Measurements from ENCODE around the gene AGO1. TPM values are rescaled to one million over a fixed set of nuclear protein-coding genes. Genes with fewer than 3 reads are reported as not detected.
A peak's percentile ranks its signal among the peaks of the same experiment; 100 is the strongest.

The AGO1 gene
- polyA plus RNA-seq, 2 donors, result 2.3 to 2.5 TPM

GRCh38 chr1:35927472-35927871 is 44.5 kb downstream of the AGO1 start:
- Histone ChIP-seq H3K27me3 (ENCODE audit: control insufficient read depth in 1 of 2, insufficient read depth in 2 of 2, low read length in 2 of 2) (no peaks in the 10 kb centered on the region), H3K9me3 (ENCODE audit: control insufficient read depth in 2 of 2, insufficient read depth in 1 of 2, low read depth in 1 of 2, low read length in 1 of 2) (no peaks in the 10 kb centered on the region), H3K36me3 (ENCODE audit: control insufficient read depth in 2 of 2, insufficient read depth in 2 of 2, low read length in 1 of 2) (no peaks in the 10 kb centered on the region), H3K4me3 (ENCODE audit: low read depth in 1 of 2, low read length in 2 of 2) (no peak overlapping the region), H3K27ac (ENCODE audit: low read depth in 2 of 2, low read length in 1 of 2) (no peak overlapping the region), H3K4me1 (ENCODE audit: control insufficient read depth in 2 of 2, insufficient read depth in 2 of 2, low read length in 1 of 2) (no peaks in the 10 kb centered on the region)
- WGBS, 2 donors, result 57 to 60% methylated on average over 3 of the region's 3 CpGs

GRCh38 chr1:35929730-35930592 is 47.0 kb downstream of the AGO1 start:
- WGBS, 2 donors, result 1% methylated on average over 15 of the region's 15 CpGs
- no peaks in the 10 kb centered on the region for H3K4me1 ChIP-seq (ENCODE audit: control insufficient read depth in 2 of 2, insufficient read depth in 2 of 2, low read length in 1 of 2)
- no peaks in the 10 kb centered on the region for H3K9me3 ChIP-seq (ENCODE audit: control insufficient read depth in 2 of 2, insufficient read depth in 1 of 2, low read depth in 1 of 2, low read length in 1 of 2)
- peak overlapping the region; percentile 98 to 100 for H3K27ac ChIP-seq (ENCODE audit: low read depth in 2 of 2, low read length in 1 of 2)
- no peaks in the 10 kb centered on the region for H3K36me3 ChIP-seq (ENCODE audit: control insufficient read depth in 2 of 2, insufficient read depth in 2 of 2, low read length in 1 of 2)
- peak overlapping the region; percentile 80 to 94 for H3K4me3 ChIP-seq (ENCODE audit: low read depth in 1 of 2, low read length in 2 of 2)
- no peaks in the 10 kb centered on the region for H3K27me3 ChIP-seq (ENCODE audit: control insufficient read depth in 1 of 2, insufficient read depth in 2 of 2, low read length in 2 of 2)

- Histone ChIP-seq H3K9me3 (ENCODE audit: control insufficient read depth in 2 of 2, insufficient read depth in 1 of 2, low read depth in 1 of 2, low read length in 1 of 2) (no peaks in the 10 kb centered on the region), H3K36me3 (ENCODE audit: control insufficient read depth in 2 of 2, insufficient read depth in 2 of 2, low read length in 1 of 2) (no peaks in the 10 kb centered on the region), H3K4me1 (ENCODE audit: control insufficient read depth in 2 of 2, insufficient read depth in 2 of 2, low read length in 1 of 2) (no peaks in the 10 kb centered on the region), H3K4me3 (ENCODE audit: low read depth in 1 of 2, low read length in 2 of 2) (peak within 1 kb of the TSS; percentile 80 to 94), H3K27me3 (ENCODE audit: control insufficient read depth in 1 of 2, insufficient read depth in 2 of 2, low read length in 2 of 2) (no peaks in the 10 kb centered on the region), H3K27ac (ENCODE audit: low read depth in 2 of 2, low read length in 1 of 2) (peak within 1 kb of the TSS; percentile 98 to 100)
- 0% methylated on average over 71 to 112 of the region's 112 CpGs for WGBS, 2 donors
These were observed 47.8 kb downstream of the AGO1 start, which contains the start of gene AGO3 for GRCh38 chr1:35930593-35931445. Gene AGO3 (plus strand): TSS chr1:35931105. CDS start chr1:35931427, 322 bp downstream.

- WGBS, 2 donors, result 0% methylated on average over 28 of the region's 28 CpGs
- no peaks in the 10 kb centered on the region for H3K9me3 ChIP-seq (ENCODE audit: control insufficient read depth in 2 of 2, insufficient read depth in 1 of 2, low read depth in 1 of 2, low read length in 1 of 2)
- H3K27ac ChIP-seq (ENCODE audit: low read depth in 2 of 2, low read length in 1 of 2), result peak overlapping the region; percentile 98 to 100
- H3K4me3 ChIP-seq (ENCODE audit: low read depth in 1 of 2, low read length in 2 of 2), result peak overlapping the region; percentile 80 to 94
- no peaks in the 10 kb centered on the region for H3K27me3 ChIP-seq (ENCODE audit: control insufficient read depth in 1 of 2, insufficient read depth in 2 of 2, low read length in 2 of 2)
- H3K4me1 ChIP-seq (ENCODE audit: control insufficient read depth in 2 of 2, insufficient read depth in 2 of 2, low read length in 1 of 2), result no peaks in the 10 kb centered on the region
- no peaks in the 10 kb centered on the region for H3K36me3 ChIP-seq (ENCODE audit: control insufficient read depth in 2 of 2, insufficient read depth in 2 of 2, low read length in 1 of 2)
These were observed 48.6 kb downstream of the AGO1 start for GRCh38 chr1:35931446-35932157.

GRCh38 chr1:35932158-35932636 is 49.2 kb downstream of the AGO1 start:
- H3K4me1 ChIP-seq (ENCODE audit: control insufficient read depth in 2 of 2, insufficient read depth in 2 of 2, low read length in 1 of 2), result no peaks in the 10 kb centered on the region
- H3K27me3 ChIP-seq (ENCODE audit: control insufficient read depth in 1 of 2, insufficient read depth in 2 of 2, low read length in 2 of 2), result no peaks in the 10 kb centered on the region
- H3K27ac ChIP-seq (ENCODE audit: low read depth in 2 of 2, low read length in 1 of 2), result no peak overlapping the region
- 36 to 39% methylated on average over 7 of the region's 7 CpGs for WGBS, 2 donors
- peak overlapping the region in 1 of 2 donors; percentile 80 for H3K4me3 ChIP-seq (ENCODE audit: low read depth in 1 of 2, low read length in 2 of 2)
- H3K9me3 ChIP-seq (ENCODE audit: control insufficient read depth in 2 of 2, insufficient read depth in 1 of 2, low read depth in 1 of 2, low read length in 1 of 2), result no peaks in the 10 kb centered on the region
- no peaks in the 10 kb centered on the region for H3K36me3 ChIP-seq (ENCODE audit: control insufficient read depth in 2 of 2, insufficient read depth in 2 of 2, low read length in 1 of 2)

- Histone ChIP-seq H3K4me1 (ENCODE audit: control insufficient read depth in 2 of 2, insufficient read depth in 2 of 2, low read length in 1 of 2) (no peaks in the 10 kb centered on the region), H3K4me3 (ENCODE audit: low read depth in 1 of 2, low read length in 2 of 2) (no peak overlapping the region), H3K27ac (ENCODE audit: low read depth in 2 of 2, low read length in 1 of 2) (no peak overlapping the region), H3K9me3 (ENCODE audit: control insufficient read depth in 2 of 2, insufficient read depth in 1 of 2, low read depth in 1 of 2, low read length in 1 of 2) (no peaks in the 10 kb centered on the region), H3K27me3 (ENCODE audit: control insufficient read depth in 1 of 2, insufficient read depth in 2 of 2, low read length in 2 of 2) (no peaks in the 10 kb centered on the region), H3K36me3 (ENCODE audit: control insufficient read depth in 2 of 2, insufficient read depth in 2 of 2, low read length in 1 of 2) (no peaks in the 10 kb centered on the region)
These were observed 49.9 kb downstream of the AGO1 start for GRCh38 chr1:35932941-35933340.

- 51 to 61% methylated on average over 2 of the region's 2 CpGs for WGBS, 2 donors
- no peak overlapping the region for H3K27ac ChIP-seq (ENCODE audit: low read depth in 2 of 2, low read length in 1 of 2)
- no peaks in the 10 kb centered on the region for H3K27me3 ChIP-seq (ENCODE audit: control insufficient read depth in 1 of 2, insufficient read depth in 2 of 2, low read length in 2 of 2)
- H3K4me1 ChIP-seq (ENCODE audit: control insufficient read depth in 2 of 2, insufficient read depth in 2 of 2, low read length in 1 of 2), result no peaks in the 10 kb centered on the region
- no peaks in the 10 kb centered on the region for H3K36me3 ChIP-seq (ENCODE audit: control insufficient read depth in 2 of 2, insufficient read depth in 2 of 2, low read length in 1 of 2)
- H3K4me3 ChIP-seq (ENCODE audit: low read depth in 1 of 2, low read length in 2 of 2), result no peak overlapping the region
- no peaks in the 10 kb centered on the region for H3K9me3 ChIP-seq (ENCODE audit: control insufficient read depth in 2 of 2, insufficient read depth in 1 of 2, low read depth in 1 of 2, low read length in 1 of 2)
These were observed 52.7 kb downstream of the AGO1 start for GRCh38 chr1:35935442-35936388.

GRCh38 chr1:35936838-35937237 is 53.8 kb downstream of the AGO1 start:
- H3K36me3 ChIP-seq (ENCODE audit: control insufficient read depth in 2 of 2, insufficient read depth in 2 of 2, low read length in 1 of 2), result no peaks in the 10 kb centered on the region
- no peaks in the 10 kb centered on the region for H3K4me1 ChIP-seq (ENCODE audit: control insufficient read depth in 2 of 2, insufficient read depth in 2 of 2, low read length in 1 of 2)

More at GRCh38 chr1:35936838-35937237, 53.8 kb downstream of the AGO1 start:
- WGBS, 2 donors, result 92 to 95% methylated on average over 3 of the region's 3 CpGs
- Histone ChIP-seq H3K27me3 (ENCODE audit: control insufficient read depth in 1 of 2, insufficient read depth in 2 of 2, low read length in 2 of 2) (no peaks in the 10 kb centered on the region), H3K4me3 (ENCODE audit: low read depth in 1 of 2, low read length in 2 of 2) (no peak overlapping the region), H3K27ac (ENCODE audit: low read depth in 2 of 2, low read length in 1 of 2) (no peak overlapping the region), H3K9me3 (ENCODE audit: control insufficient read depth in 2 of 2, insufficient read depth in 1 of 2, low read depth in 1 of 2, low read length in 1 of 2) (no peaks in the 10 kb centered on the region)
